HepG2 (cell line): ENCODE measurements around the gene SLIT3. TPM values are rescaled to one million over a fixed set of nuclear protein-coding genes. Genes with fewer than 3 reads are reported as not detected.

Experiments
- ATAC-seq: fragments of 200-7000 bp; cut with Tn5 transposase; 3 replicates; pipeline ENCODE4 v1.9.1; 2020; ENCODE audit warnings: mild to moderate bottlenecking, moderate library complexity
- BruUV-seq: library from RNA; stranded (reverse); fragments of 400-500 nt; replicated peaks from 2 replicates; lab custom pipeline; 2021; lab: Mats Ljungman, UMichigan
- CTCF ChIA-PET: fragments of 300-600 bp; formaldehyde crosslinking; extraction: SDS; loops from one replicate; lab custom pipeline; 2021; ENCODE audit warnings: low total read pairs, inconsistent platforms, low intra/inter-chr PET ratio; lab: Yijun Ruan, JAX
- POLR2A ChIA-PET: fragments of 350-600 bp; sonication (Branson Sonifier 250); formaldehyde crosslinking; loops from one replicate; lab custom pipeline; 2020; ENCODE audit warnings: antibody characterized with exemption, inconsistent platforms; lab: Yijun Ruan, JAX
- DNase-seq: peaks from one replicate; pipeline ENCODE4 v3.0.0-alpha.2; 2015; ENCODE audit warnings: low spot score
- FAIRE-seq: peaks from 3 replicates; lab custom pipeline; 2011; peaks lifted over from hg19 to GRCh38; lab: Jason Lieb, UNC
- H2AFZ ChIP-seq: one replicate; pipeline ENCODE4 v1.6.1; 2011; ENCODE audit warnings: low read length, inconsistent platforms
- H3K27ac ChIP-seq: fragments of 300-600 bp; 3 replicates; pipeline ENCODE4 v1.8.0; 2011; ENCODE audit warnings: mixed run types, mild to moderate bottlenecking, mixed read lengths, low read length, inconsistent platforms; ENCODE audit not compliant: insufficient read depth; ENCODE audit errors: extremely low read length
- H3K27me3 ChIP-seq, 2 experiments: fragments of 200-600 bp in 1 of 2; 2 replicates in 1 of 2; 3 replicates in 1 of 2; pipeline versions ENCODE4 v1.6.0 to v1.8.0; 2011; ENCODE audit warnings: low read length in 2 of 2, mild to moderate bottlenecking in 2 of 2, moderate library complexity in 2 of 2, inconsistent platforms in 1 of 2; ENCODE audit not compliant: insufficient read depth in 2 of 2, control insufficient read depth in 1 of 2
- H3K36me3 ChIP-seq, 2 experiments: fragments of 200-600 bp in 1 of 2; replicated peaks in 1 of 2; 2 replicates in 1 of 2; 3 replicates in 1 of 2; pipeline versions ENCODE4 v1.5.1 to v1.8.0; 2011; ENCODE audit warnings: low read length in 2 of 2, inconsistent platforms in 1 of 2; ENCODE audit not compliant: insufficient read depth in 2 of 2, control insufficient read depth in 1 of 2
- H3K4me1 ChIP-seq: 2 replicates; pipeline ENCODE4 v1.5.1; 2012; ENCODE audit warnings: low read length, inconsistent platforms; ENCODE audit not compliant: insufficient read depth
- H3K4me2 ChIP-seq: 2 replicates; pipeline ENCODE4 v1.6.0; 2011; ENCODE audit warnings: low read depth, low read length, inconsistent platforms
- H3K4me3 ChIP-seq, 3 experiments: fragments of 200-600 bp in 1 of 3; sonication (generic), shearing (Covaris generic) in 1 of 3; replicated peaks in 1 of 3; 2 replicates each; pipeline ENCODE4 v1.5.1; 2011 to 2016; ENCODE audit warnings: low read length in 3 of 3, inconsistent platforms in 2 of 3, low read depth in 2 of 3, mild to moderate bottlenecking in 2 of 3, control low read depth in 1 of 3, mixed read lengths in 1 of 3; ENCODE audit not compliant: insufficient read depth in 1 of 3
- H3K79me2 ChIP-seq: one replicate; pipeline ENCODE4 v1.6.1; 2011; ENCODE audit warnings: low read length, inconsistent platforms; ENCODE audit not compliant: insufficient read depth
- H3K9ac ChIP-seq: 2 replicates; pipeline ENCODE4 v1.6.0; 2011; ENCODE audit warnings: mild to moderate bottlenecking, low read depth, low read length, inconsistent platforms; ENCODE audit not compliant: insufficient read depth
- H3K9me3 ChIP-seq: 2 replicates; pipeline ENCODE4 v1.5.1; 2012; ENCODE audit warnings: mild to moderate bottlenecking, low read length
- H4K20me1 ChIP-seq: 2 replicates; pipeline ENCODE4 v1.6.0; 2011; ENCODE audit warnings: inconsistent platforms, mild to moderate bottlenecking, low read length, moderate library complexity; ENCODE audit not compliant: insufficient read depth
- ATAD3A ChIP-seq: sonication (generic); formaldehyde crosslinking; IDR thresholded peaks from 2 replicates; pipeline ENCODE4 v1.4.0; 2020; ENCODE audit warnings: missing genetic modification reagents
- GFI1 ChIP-seq: sonication (generic); formaldehyde crosslinking; IDR thresholded peaks from 2 replicates; pipeline ENCODE4 v1.5.0; 2020; ENCODE audit warnings: missing genetic modification reagents, mild to moderate bottlenecking, borderline replicate concordance
- SP2 ChIP-seq: sonication (generic); formaldehyde crosslinking; IDR thresholded peaks from 2 replicates; pipeline ENCODE4 v1.5.1; 2020; ENCODE audit warnings: mild to moderate bottlenecking, missing genetic modification reagents
- STAT5B ChIP-seq: sonication (generic); formaldehyde crosslinking; IDR thresholded peaks from 2 replicates; pipeline ENCODE4 v1.4.0; 2020; ENCODE audit warnings: missing genetic modification reagents
- XBP1 ChIP-seq: sonication (generic); formaldehyde crosslinking; IDR thresholded peaks from 2 replicates; pipeline ENCODE4 v1.5.0; 2020; ENCODE audit warnings: missing genetic modification reagents
- ZNF101 ChIP-seq: sonication (generic); formaldehyde crosslinking; IDR thresholded peaks from 2 replicates; pipeline ENCODE4 v1.4.0; 2020; ENCODE audit warnings: mild to moderate bottlenecking, low read depth, missing genetic modification reagents, borderline replicate concordance
- ZNF460 ChIP-seq: sonication (generic); formaldehyde crosslinking; IDR thresholded peaks from 2 replicates; pipeline ENCODE4 v1.5.1; 2020; ENCODE audit warnings: missing genetic modification reagents, mild to moderate bottlenecking, borderline replicate concordance
- WGBS: methylation state at CpG from one replicate; pipeline ENCODE4 v1.1.6; 2017; ENCODE audit warnings: low lambda C conversion rate; 5-methylcytosine and 5-hydroxymethylcytosine counted together
- in situ Hi-C: cut with HindIII; loops from 2 replicates; pipeline ENCODE4 v1.10.0; 2017; ENCODE audit warnings: low pct_unique_long_range_greater_than_20kb; ENCODE audit not compliant: extremely low pct_ligation_motif_present
- intact Hi-C: fragments of 100-400 bp; cut with micrococcal nuclease; formaldehyde crosslinking; loops from one replicate; pipeline ENCODE4 v1.10.0; 2022; ENCODE audit not compliant: unreplicated experiment
- polyA plus RNA-seq, 8 experiments: library from polyadenylated mRNA; depleted of rRNA in 3 of 8; stranded (reverse) in 7 of 8; unstranded in 1 of 8; fragments of >200 nt; fragmentation: Illumina TruSeq in 4 of 8; extraction: Trizol in 4 of 8; gene quantifications; 2 replicates each; pipeline versions ENCODE4 v1.2.1 to v1.2.3, GENCODE V29; 2011 to 2016; ENCODE audit warnings: low read depth in 4 of 8, missing spikeins in 1 of 8, mixed read lengths in 1 of 8; ENCODE audit not compliant: insufficient read depth in 1 of 8
- total RNA-seq, 5 experiments: library from RNA; depleted of rRNA; stranded (reverse); fragments of >200 nt; fragmentation: Illumina TruSeq; extraction: Trizol; gene quantifications; 2 replicates each; pipeline ENCODE4 v1.2.3, GENCODE V29; 2016; ENCODE audit warnings: low read depth in 1 of 5
- TF ChIP-seq, protein P1 (sequence below): sonication (generic); formaldehyde crosslinking; IDR thresholded peaks from 2 replicates; pipeline ENCODE4 v1.4.0; 2020; ENCODE audit warnings: mild to moderate bottlenecking, missing genetic modification reagents
- TF ChIP-seq, protein P2 (sequence below): sonication (generic); formaldehyde crosslinking; IDR thresholded peaks from 2 replicates; pipeline ENCODE4 v1.5.0; 2020; ENCODE audit warnings: missing genetic modification reagents
- TF ChIP-seq, protein P3 (sequence below): sonication (generic); formaldehyde crosslinking; conservative IDR thresholded peaks from 2 replicates; pipeline ENCODE4 v1.8.0; 2022; ENCODE audit warnings: low read depth, missing genetic modification reagents
- TF ChIP-seq, protein P4 (sequence below): sonication (generic); formaldehyde crosslinking; IDR thresholded peaks from 2 replicates; pipeline ENCODE4 v1.4.0; 2020; ENCODE audit warnings: missing genetic modification reagents
- TF ChIP-seq, protein P5 (sequence below): IDR thresholded peaks from 2 replicates; pipeline ENCODE4 v1.6.1; 2016; ENCODE audit warnings: low read depth, control low read depth
- TF ChIP-seq, protein P6 (sequence below): IDR thresholded peaks from 2 replicates; pipeline ENCODE4 v1.6.1; 2012; ENCODE audit warnings: low read depth, low read length, improper control_type of control experiment

SLIT3 gene
- total and polyA plus RNA-seq, 2 of the 13 experiments (the other 11 are each of a cell fraction or from before 2014, with no cell fraction given) = not detected

DNA sequence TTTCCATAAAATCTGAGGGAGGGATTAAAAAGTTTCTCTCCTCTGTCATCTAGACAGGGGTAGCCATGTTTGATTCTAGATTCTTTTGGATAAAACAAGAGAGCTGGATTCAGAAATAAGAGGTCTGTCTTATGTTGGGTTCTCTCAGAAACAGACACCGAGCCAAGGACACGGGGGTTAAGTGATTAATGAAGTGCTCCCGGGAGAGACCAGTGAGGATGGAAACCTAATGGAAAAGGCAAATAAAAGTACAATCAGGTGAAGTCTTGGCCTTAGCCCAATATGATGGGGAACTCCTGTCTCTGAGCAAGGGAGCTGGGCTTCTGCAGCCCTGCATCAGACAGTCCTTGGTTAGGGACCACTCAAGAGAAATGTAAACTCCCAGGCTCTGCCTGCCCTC, 413.0 kb downstream of the SLIT3 start:
- Histone ChIP-seq H3K27ac (no peak overlapping the region), H2AFZ (no peak overlapping the region), H3K4me2 (no peak overlapping the region), H3K4me3 (no peak overlapping the region), H3K79me2 (no peaks in the 10 kb centered on the region), H4K20me1 (no peaks in the 10 kb centered on the region), H3K27me3 (peaks cover 2 to 14% of the 10 kb centered on the region in 2 experiments; a peak in 1 of 5 replicates), H3K9me3 (no peaks in the 10 kb centered on the region), H3K9ac (no peak overlapping the region), H3K4me1 (no peaks in the 10 kb centered on the region), H3K36me3 (no peaks in the 10 kb centered on the region)
- ATAC-seq (no peak), DNase-seq (no peak), FAIRE-seq (no peak)
- POLR2A ChIA-PET = no interaction called here
- in situ Hi-C loops = no loop called here
- 10% methylated on average over 3 of the region's 3 CpGs for WGBS
- BruUV-seq = no TSS peak
- CTCF ChIA-PET = no interaction called here
- intact Hi-C loops = no loop called here
- TF ChIP-seq, protein P1, sequence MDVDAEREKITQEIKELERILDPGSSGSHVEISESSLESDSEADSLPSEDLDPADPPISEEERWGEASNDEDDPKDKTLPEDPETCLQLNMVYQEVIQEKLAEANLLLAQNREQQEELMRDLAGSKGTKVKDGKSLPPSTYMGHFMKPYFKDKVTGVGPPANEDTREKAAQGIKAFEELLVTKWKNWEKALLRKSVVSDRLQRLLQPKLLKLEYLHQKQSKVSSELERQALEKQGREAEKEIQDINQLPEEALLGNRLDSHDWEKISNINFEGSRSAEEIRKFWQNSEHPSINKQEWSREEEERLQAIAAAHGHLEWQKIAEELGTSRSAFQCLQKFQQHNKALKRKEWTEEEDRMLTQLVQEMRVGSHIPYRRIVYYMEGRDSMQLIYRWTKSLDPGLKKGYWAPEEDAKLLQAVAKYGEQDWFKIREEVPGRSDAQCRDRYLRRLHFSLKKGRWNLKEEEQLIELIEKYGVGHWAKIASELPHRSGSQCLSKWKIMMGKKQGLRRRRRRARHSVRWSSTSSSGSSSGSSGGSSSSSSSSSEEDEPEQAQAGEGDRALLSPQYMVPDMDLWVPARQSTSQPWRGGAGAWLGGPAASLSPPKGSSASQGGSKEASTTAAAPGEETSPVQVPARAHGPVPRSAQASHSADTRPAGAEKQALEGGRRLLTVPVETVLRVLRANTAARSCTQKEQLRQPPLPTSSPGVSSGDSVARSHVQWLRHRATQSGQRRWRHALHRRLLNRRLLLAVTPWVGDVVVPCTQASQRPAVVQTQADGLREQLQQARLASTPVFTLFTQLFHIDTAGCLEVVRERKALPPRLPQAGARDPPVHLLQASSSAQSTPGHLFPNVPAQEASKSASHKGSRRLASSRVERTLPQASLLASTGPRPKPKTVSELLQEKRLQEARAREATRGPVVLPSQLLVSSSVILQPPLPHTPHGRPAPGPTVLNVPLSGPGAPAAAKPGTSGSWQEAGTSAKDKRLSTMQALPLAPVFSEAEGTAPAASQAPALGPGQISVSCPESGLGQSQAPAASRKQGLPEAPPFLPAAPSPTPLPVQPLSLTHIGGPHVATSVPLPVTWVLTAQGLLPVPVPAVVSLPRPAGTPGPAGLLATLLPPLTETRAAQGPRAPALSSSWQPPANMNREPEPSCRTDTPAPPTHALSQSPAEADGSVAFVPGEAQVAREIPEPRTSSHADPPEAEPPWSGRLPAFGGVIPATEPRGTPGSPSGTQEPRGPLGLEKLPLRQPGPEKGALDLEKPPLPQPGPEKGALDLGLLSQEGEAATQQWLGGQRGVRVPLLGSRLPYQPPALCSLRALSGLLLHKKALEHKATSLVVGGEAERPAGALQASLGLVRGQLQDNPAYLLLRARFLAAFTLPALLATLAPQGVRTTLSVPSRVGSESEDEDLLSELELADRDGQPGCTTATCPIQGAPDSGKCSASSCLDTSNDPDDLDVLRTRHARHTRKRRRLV (CRISPR knock-in tag) = no peak
- TF ChIP-seq, protein P2, sequence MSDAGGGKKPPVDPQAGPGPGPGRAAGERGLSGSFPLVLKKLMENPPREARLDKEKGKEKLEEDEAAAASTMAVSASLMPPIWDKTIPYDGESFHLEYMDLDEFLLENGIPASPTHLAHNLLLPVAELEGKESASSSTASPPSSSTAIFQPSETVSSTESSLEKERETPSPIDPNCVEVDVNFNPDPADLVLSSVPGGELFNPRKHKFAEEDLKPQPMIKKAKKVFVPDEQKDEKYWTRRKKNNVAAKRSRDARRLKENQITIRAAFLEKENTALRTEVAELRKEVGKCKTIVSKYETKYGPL (CRISPR knock-in tag) = no peak
- no peak for TF ChIP-seq GFI1 (CRISPR knock-in tag)
- no peak for TF ChIP-seq ZNF460
- TF ChIP-seq, protein P3, sequence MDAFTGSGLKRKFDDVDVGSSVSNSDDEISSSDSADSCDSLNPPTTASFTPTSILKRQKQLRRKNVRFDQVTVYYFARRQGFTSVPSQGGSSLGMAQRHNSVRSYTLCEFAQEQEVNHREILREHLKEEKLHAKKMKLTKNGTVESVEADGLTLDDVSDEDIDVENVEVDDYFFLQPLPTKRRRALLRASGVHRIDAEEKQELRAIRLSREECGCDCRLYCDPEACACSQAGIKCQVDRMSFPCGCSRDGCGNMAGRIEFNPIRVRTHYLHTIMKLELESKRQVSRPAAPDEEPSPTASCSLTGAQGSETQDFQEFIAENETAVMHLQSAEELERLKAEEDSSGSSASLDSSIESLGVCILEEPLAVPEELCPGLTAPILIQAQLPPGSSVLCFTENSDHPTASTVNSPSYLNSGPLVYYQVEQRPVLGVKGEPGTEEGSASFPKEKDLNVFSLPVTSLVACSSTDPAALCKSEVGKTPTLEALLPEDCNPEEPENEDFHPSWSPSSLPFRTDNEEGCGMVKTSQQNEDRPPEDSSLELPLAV (CRISPR knock-in tag) = no peak
- TF ChIP-seq ZNF101 (CRISPR knock-in tag) = no peak
- no peak for TF ChIP-seq ATAD3A
- TF ChIP-seq, protein P4, sequence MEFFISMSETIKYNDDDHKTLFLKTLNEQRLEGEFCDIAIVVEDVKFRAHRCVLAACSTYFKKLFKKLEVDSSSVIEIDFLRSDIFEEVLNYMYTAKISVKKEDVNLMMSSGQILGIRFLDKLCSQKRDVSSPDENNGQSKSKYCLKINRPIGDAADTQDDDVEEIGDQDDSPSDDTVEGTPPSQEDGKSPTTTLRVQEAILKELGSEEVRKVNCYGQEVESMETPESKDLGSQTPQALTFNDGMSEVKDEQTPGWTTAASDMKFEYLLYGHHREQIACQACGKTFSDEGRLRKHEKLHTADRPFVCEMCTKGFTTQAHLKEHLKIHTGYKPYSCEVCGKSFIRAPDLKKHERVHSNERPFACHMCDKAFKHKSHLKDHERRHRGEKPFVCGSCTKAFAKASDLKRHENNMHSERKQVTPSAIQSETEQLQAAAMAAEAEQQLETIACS (CRISPR knock-in tag) = no peak
- TF ChIP-seq SP2 (CRISPR knock-in tag) = no peak
- TF ChIP-seq, protein P5, sequence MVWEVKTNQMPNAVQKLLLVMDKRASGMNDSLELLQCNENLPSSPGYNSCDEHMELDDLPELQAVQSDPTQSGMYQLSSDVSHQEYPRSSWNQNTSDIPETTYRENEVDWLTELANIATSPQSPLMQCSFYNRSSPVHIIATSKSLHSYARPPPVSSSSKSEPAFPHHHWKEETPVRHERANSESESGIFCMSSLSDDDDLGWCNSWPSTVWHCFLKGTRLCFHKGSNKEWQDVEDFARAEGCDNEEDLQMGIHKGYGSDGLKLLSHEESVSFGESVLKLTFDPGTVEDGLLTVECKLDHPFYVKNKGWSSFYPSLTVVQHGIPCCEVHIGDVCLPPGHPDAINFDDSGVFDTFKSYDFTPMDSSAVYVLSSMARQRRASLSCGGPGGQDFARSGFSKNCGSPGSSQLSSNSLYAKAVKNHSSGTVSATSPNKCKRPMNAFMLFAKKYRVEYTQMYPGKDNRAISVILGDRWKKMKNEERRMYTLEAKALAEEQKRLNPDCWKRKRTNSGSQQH (CRISPR knock-in tag) = no peak
- TF ChIP-seq, protein P6, sequence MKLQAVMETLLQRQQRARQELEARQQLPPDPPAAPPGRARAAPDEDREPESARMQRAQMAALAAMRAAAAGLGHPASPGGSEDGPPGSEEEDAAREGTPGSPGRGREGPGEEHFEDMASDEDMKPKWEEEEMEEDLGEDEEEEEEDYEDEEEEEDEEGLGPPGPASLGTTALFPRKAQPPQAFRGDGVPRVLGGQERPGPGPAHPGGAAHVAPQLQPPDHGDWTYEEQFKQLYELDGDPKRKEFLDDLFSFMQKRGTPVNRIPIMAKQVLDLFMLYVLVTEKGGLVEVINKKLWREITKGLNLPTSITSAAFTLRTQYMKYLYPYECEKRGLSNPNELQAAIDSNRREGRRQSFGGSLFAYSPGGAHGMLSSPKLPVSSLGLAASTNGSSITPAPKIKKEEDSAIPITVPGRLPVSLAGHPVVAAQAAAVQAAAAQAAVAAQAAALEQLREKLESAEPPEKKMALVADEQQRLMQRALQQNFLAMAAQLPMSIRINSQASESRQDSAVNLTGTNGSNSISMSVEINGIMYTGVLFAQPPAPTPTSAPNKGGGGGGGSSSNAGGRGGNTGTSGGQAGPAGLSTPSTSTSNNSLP = no peak
- no peak for TF ChIP-seq XBP1 (CRISPR knock-in tag)
- no peak for TF ChIP-seq STAT5B (CRISPR knock-in tag)
